Brain microvascular endothelial cell (primary cell): ENCODE results near the gene ADGRE2.

ENCODE experiments used
- DNase-seq: peaks from one replicate; pipeline ENCODE4 v3.0.0-alpha.2; 2020
- H3K27ac ChIP-seq: fragments of 250-450 bp; sonication (Bioruptor Pico); 2 replicates; pipeline ENCODE4 v1.5.1; 2020; ENCODE audit warnings: mild to moderate bottlenecking, moderate library complexity
- H3K27me3 ChIP-seq: fragments of 250-450 bp; sonication (Bioruptor Pico); replicated peaks from 2 replicates; pipeline ENCODE4 v1.5.1; 2020; ENCODE audit warnings: mild to moderate bottlenecking
- H3K36me3 ChIP-seq: fragments of 250-450 bp; sonication (Bioruptor Pico); replicated peaks from 2 replicates; pipeline ENCODE4 v1.5.1; 2020; ENCODE audit warnings: mild to moderate bottlenecking
- H3K4me3 ChIP-seq: 2 replicates; pipeline ENCODE4 v1.5.1; 2011; ENCODE audit warnings: low read depth, mild to moderate bottlenecking, control low read depth, low read length, moderate library complexity
- in situ Hi-C: cut with HindIII; loops from 2 replicates; pipeline ENCODE4 v1.10.0; 2017; ENCODE audit warnings: low sequenced_read_pairs, low pct_ligation_motif_present
- TF ChIP-seq, protein P1 (sequence below): IDR thresholded peaks from 2 replicates; pipeline ENCODE4 v1.5.1; 2011; ENCODE audit warnings: low read depth, mild to moderate bottlenecking, moderate library complexity, low read length, control low read depth, inconsistent platforms; ENCODE audit errors: missing control alignments

ADGRE2 gene

GRCh38 chr19:14731200-14731599 lies 47.2 kb downstream of the ADGRE2 start:
- no peak for DNase-seq
- in situ Hi-C loops: no loop called here

DNA sequence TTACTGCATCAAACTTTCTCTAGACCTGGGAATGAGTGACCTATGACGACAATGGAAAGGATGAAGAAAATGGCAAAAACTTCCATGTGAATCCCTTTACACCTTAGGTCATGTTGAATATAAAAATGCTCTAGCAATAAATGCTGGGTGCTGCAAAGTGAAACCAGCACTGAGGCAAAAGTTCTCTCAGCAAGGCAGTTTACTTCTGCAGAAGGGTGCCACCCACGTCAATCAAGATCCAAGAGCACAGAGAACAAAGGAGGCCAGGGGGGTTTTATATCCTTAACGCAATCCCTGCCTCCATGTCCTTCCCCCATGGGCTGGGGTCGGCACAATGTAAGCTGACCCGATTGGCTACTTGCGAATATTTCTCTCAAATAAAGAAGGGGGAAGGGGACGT lies 49.8 kb downstream of the ADGRE2 start:
- Histone ChIP-seq H3K4me3 (no peak overlapping the region), H3K36me3 (no peaks in the 10 kb centered on the region), H3K27ac (no peak overlapping the region), H3K27me3 (no peaks in the 10 kb centered on the region)
- DNase-seq: no peak
- TF ChIP-seq, protein P1, sequence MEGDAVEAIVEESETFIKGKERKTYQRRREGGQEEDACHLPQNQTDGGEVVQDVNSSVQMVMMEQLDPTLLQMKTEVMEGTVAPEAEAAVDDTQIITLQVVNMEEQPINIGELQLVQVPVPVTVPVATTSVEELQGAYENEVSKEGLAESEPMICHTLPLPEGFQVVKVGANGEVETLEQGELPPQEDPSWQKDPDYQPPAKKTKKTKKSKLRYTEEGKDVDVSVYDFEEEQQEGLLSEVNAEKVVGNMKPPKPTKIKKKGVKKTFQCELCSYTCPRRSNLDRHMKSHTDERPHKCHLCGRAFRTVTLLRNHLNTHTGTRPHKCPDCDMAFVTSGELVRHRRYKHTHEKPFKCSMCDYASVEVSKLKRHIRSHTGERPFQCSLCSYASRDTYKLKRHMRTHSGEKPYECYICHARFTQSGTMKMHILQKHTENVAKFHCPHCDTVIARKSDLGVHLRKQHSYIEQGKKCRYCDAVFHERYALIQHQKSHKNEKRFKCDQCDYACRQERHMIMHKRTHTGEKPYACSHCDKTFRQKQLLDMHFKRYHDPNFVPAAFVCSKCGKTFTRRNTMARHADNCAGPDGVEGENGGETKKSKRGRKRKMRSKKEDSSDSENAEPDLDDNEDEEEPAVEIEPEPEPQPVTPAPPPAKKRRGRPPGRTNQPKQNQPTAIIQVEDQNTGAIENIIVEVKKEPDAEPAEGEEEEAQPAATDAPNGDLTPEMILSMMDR: no peak
- in situ Hi-C loops: no loop called here

More at GRCh38 chr19:14731200-14731599, 47.2 kb downstream of the ADGRE2 start:
- TF ChIP-seq, protein P1: no peak
- Histone ChIP-seq H3K27me3 (no peaks in the 10 kb centered on the region), H3K36me3 (no peaks in the 10 kb centered on the region), H3K27ac (no peak overlapping the region), H3K4me3 (no peak overlapping the region)

DNA sequence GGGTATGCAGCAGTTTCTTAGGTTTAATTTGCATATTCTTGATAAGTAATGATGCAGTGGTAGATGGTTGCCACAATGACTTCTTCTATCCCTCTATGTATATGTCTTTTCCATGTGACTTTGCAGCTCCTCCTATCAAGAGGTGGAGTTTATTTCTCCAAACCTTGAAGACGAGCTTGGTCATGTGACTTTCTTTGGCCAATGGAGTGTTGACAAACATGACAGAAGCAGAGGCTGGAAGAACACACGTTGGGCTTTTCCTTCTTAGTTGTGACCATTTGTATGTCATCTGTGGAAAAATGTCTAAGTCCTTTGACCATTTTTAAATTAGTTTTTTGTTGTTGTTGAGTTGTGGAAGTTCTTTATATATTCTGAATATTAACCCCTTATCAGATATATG lies 56.2 kb downstream of the ADGRE2 start:
- no peak overlapping the region for H3K4me3 ChIP-seq
- no peak overlapping the region for H3K27ac ChIP-seq
- DNase-seq: no peak
- TF ChIP-seq, protein P1: no peak
- in situ Hi-C loops: no loop called here
- peaks cover 25% of the 10 kb centered on the region for H3K36me3 ChIP-seq
- H3K27me3 ChIP-seq: no peaks in the 10 kb centered on the region

- no peaks in the 10 kb centered on the region for H3K27me3 ChIP-seq
- in situ Hi-C loops: no loop called here
- DNase-seq: no peak
- peaks cover 40% of the 10 kb centered on the region for H3K36me3 ChIP-seq
- H3K4me3 ChIP-seq: no peak overlapping the region
- TF ChIP-seq, protein P1: no peak
- no peak overlapping the region for H3K27ac ChIP-seq
Observed at GRCh38 chr19:14719162-14719561, 59.2 kb downstream of the ADGRE2 start.

GRCh38 chr19:14718522-14719116 lies 59.7 kb downstream of the ADGRE2 start:
- no peak for DNase-seq
- H3K36me3 ChIP-seq: peaks cover 40% of the 10 kb centered on the region
- in situ Hi-C loops: no loop called here
- H3K4me3 ChIP-seq: no peak overlapping the region
- H3K27me3 ChIP-seq: no peaks in the 10 kb centered on the region
- TF ChIP-seq, protein P1: no peak
- no peak overlapping the region for H3K27ac ChIP-seq

DNA sequence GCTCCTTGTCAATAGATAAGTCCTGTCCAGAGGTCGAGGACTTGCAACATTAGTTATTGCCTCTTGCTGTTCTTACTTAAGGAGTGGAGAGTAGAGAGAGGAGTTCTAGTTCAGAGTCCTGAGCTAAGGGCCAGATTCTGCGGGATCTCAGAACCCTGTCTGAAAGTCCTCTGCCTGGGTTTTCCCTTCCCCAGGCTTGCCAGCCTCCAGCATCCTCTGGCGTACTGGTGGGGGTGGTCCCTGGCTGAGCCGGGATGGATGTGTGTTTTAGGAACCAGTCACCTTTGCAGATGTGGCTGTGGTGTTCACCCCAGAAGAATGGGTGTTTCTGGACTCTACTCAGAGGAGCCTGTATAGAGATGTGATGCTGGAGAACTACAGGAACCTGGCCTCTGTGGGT lies 62.5 kb downstream of the ADGRE2 start:
- H3K4me3 ChIP-seq: no peak overlapping the region
- H3K27me3 ChIP-seq: no peaks in the 10 kb centered on the region
- TF ChIP-seq, protein P1: no peak
- DNase-seq: no peak
- H3K36me3 ChIP-seq: peaks cover 44% of the 10 kb centered on the region
- in situ Hi-C loops: no loop called here
- no peak overlapping the region for H3K27ac ChIP-seq
